ENCODE results near the gene PAFAH1B2. TPM values are rescaled to one million over a fixed set of nuclear protein-coding genes. Genes with fewer than 3 reads are reported as not detected.

Gene PAFAH1B2
- total RNA-seq, 1 donor from 2014 or later: 78.7 TPM

GRCh38 chr11:117210620-117211019, 66.5 kb downstream of the PAFAH1B2 start:
- DNase-seq (no peak), ATAC-seq (ENCODE audit: low read depth) (no peak)
- intact Hi-C loops (cut with micrococcal nuclease): no loop called here
- Mint-ChIP-seq H3K36me3 (ENCODE audit: low read depth) (peaks cover 59% of the 10 kb centered on the region), H3K27ac (no peak overlapping the region), H3K27me3 (no peaks in the 10 kb centered on the region), H3K4me1 (no peaks in the 10 kb centered on the region), H3K4me3 (no peak overlapping the region), H3K9me3 (no peaks in the 10 kb centered on the region)
- POLR2A ChIA-PET: interaction anchor here (1.2 to 1.3 kb wide), 2 partner anchors 9 to 32 kb away, joined by 3 read pairs; no protein-coding TSS in a partner anchor
- CTCF ChIA-PET: interaction anchor here (1.1 to 1.8 kb wide), 2 partner anchors 16 to 30 kb away, joined by 3 to 5 read pairs; no protein-coding TSS in a partner anchor
- TF ChIP-seq, protein P1, sequence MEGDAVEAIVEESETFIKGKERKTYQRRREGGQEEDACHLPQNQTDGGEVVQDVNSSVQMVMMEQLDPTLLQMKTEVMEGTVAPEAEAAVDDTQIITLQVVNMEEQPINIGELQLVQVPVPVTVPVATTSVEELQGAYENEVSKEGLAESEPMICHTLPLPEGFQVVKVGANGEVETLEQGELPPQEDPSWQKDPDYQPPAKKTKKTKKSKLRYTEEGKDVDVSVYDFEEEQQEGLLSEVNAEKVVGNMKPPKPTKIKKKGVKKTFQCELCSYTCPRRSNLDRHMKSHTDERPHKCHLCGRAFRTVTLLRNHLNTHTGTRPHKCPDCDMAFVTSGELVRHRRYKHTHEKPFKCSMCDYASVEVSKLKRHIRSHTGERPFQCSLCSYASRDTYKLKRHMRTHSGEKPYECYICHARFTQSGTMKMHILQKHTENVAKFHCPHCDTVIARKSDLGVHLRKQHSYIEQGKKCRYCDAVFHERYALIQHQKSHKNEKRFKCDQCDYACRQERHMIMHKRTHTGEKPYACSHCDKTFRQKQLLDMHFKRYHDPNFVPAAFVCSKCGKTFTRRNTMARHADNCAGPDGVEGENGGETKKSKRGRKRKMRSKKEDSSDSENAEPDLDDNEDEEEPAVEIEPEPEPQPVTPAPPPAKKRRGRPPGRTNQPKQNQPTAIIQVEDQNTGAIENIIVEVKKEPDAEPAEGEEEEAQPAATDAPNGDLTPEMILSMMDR (IDR thresholded peaks at IDR 0.05): no peak

- H3K27ac Mint-ChIP-seq: no peak overlapping the region
These were observed 68.7 kb downstream of the PAFAH1B2 start for GRCh38 chr11:117212697-117213355.

DNA sequence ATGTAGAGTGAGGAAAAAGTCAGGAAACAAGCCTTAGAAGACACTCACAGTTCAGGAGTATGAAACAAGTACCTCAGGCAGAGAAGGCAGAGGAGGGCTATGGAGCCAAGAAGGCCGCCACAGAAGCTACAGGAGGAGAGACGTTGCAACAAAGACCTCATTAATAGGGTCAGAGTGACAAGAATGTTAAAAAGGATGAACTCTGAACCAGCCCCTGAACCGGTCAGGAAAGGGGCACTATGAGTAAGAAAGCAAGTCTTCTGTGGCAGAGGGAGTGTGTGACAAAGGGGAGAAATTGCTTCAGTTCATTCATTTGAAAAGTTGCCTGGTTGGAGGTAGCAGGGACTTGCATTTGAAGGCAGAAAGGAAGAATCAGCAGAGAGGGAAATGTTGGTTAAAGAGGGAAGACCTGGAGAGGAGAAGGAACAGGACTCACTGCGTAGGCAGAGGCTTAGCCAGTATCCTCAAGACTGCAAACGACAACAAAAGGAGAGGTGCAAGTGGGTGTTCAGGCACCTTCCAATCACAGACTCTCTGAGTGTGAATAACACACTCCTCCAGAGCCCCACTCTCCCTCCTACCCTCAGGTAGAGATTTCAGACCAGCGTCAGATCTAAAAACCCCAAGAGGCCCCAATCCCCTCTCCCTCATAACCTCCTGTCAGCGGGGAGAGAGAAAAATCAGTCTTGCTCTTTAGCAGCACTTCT, 70.5 kb downstream of the PAFAH1B2 start:
- POLR2A ChIA-PET: interaction anchor here (0.7 to 1.0 kb wide), 4 partner anchors 33 to 100 kb away, joined by 3 to 4 read pairs (median 4); no protein-coding TSS in a partner anchor
- no peak for ATAC-seq (ENCODE audit: low read depth)
- Mint-ChIP-seq H3K27me3 (no peaks in the 10 kb centered on the region), H3K9me3 (no peaks in the 10 kb centered on the region), H3K27ac (no peak overlapping the region), H3K4me3 (no peak overlapping the region), H3K4me1 (no peaks in the 10 kb centered on the region), H3K36me3 (ENCODE audit: low read depth) (peaks cover 89% of the 10 kb centered on the region)
- intact Hi-C loops (cut with micrococcal nuclease): no loop called here
- CTCF ChIA-PET: no interaction called here
- no peak for DNase-seq
- TF ChIP-seq, protein P1 (IDR thresholded peaks at IDR 0.05): no peak

More at GRCh38 chr11:117212697-117213355, 68.7 kb downstream of the PAFAH1B2 start:
- ATAC-seq (ENCODE audit: low read depth): no peak
- Mint-ChIP-seq H3K27me3 (no peaks in the 10 kb centered on the region), H3K36me3 (ENCODE audit: low read depth) (peaks cover 78% of the 10 kb centered on the region), H3K4me3 (no peak overlapping the region), H3K9me3 (no peaks in the 10 kb centered on the region), H3K4me1 (no peaks in the 10 kb centered on the region)
- intact Hi-C loops (cut with micrococcal nuclease): no loop called here
- no peak for DNase-seq
- TF ChIP-seq, protein P1 (IDR thresholded peaks at IDR 0.05): no peak
- ChIA-PET POLR2A (interaction anchor here (0.9 kb wide), 1 partner anchor 16 kb away, joined by 11 read pairs; no protein-coding TSS in a partner anchor), CTCF (no interaction called here)

DNA sequence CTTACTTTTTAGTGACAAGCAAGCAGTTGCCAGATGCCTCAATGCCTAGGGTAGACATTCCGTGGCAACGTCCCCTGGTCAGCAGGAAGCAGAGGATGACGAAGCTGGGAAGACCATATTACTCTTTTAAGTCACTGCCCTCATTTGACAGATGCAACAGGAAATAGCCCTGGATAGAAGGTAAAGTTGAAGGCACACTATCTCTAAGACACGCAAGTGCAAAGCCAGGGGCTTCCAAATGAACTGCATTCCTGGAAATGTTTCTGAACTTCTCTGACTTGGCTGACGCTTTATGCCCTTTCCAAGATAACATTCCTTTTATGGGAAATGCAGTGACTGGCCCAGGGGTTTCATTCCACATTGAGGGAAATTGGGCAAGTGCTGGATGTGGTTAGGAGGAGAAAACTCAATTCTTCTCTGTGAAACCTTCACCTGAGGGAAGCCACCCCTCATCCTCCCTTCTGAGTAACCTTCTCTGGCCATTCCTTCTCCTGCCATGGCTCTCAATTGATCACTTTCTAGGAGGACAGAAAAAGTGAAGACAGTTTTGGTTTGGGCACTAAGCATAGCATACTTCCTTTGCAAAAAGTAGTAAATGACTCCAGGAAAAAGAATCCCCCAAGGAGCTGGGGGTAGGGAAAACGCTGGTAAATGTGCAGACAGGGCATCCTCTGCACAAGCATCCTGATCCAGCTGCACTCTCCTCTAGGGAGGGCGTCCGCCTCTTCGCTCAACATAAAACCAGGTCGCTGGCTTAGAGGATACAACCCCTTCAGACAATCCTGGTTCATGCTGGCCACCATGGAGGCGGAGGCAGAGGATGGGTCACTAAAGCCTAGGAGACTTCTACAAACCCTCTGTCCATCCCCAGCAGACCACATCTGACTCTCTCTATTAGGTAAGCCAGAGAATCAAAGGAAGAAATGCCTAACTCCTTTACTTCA, 73.3 kb downstream of the PAFAH1B2 start:
- CTCF ChIA-PET: no interaction called here
- no peaks in the 10 kb centered on the region for H3K27me3 Mint-ChIP-seq
- TF ChIP-seq, protein P1 (IDR thresholded peaks at IDR 0.05): no peak
- ATAC-seq (ENCODE audit: low read depth) (no peak), DNase-seq (no peak)
- H3K36me3 Mint-ChIP-seq (ENCODE audit: low read depth): peaks cover 90% of the 10 kb centered on the region
- H3K27ac Mint-ChIP-seq: no peak overlapping the region
- intact Hi-C loops (cut with micrococcal nuclease): no loop called here
- H3K9me3 Mint-ChIP-seq: no peaks in the 10 kb centered on the region
- peaks cover 2% of the 10 kb centered on the region for H3K4me1 Mint-ChIP-seq
- POLR2A ChIA-PET: interaction anchor here (1.0 to 1.5 kb wide), 3 partner anchors 21 to 36 kb away, joined by 3 to 4 read pairs (median 4); no protein-coding TSS in a partner anchor
- no peak overlapping the region for H3K4me3 Mint-ChIP-seq

Data from activated B cell treated with CpG ODN at 0.5 μM for 24 hours (primary cell).